Gastrocnemius medialis (tissue), 4 donors: Measurements from ENCODE around the gene C8A.

Experiments used
- CTCF ChIP-seq, 5 experiments: fragments of 450-650 bp in 3 of 5; fragments of 200-600 bp in 2 of 5; sonication (generic) in 2 of 5; IDR thresholded peaks in 4 of 5; conservative IDR thresholded peaks in 1 of 5; 1 replicate in 4 of 5; 2 replicates in 1 of 5; pipeline ENCODE4 v1.5.1; 2016 to 2019; ENCODE audit warnings: antibody characterized with exemption in 5 of 5, mild to moderate bottlenecking in 3 of 5, moderate library complexity in 3 of 5
- POLR2A ChIP-seq, 2 donors: fragments of 450-650 bp; IDR thresholded peaks; one replicate each; pipeline ENCODE4 v1.6.1; 2017; ENCODE audit warnings: antibody characterized with exemption in 2 of 2, mild to moderate bottlenecking in 2 of 2, moderate library complexity in 2 of 2

DNA sequence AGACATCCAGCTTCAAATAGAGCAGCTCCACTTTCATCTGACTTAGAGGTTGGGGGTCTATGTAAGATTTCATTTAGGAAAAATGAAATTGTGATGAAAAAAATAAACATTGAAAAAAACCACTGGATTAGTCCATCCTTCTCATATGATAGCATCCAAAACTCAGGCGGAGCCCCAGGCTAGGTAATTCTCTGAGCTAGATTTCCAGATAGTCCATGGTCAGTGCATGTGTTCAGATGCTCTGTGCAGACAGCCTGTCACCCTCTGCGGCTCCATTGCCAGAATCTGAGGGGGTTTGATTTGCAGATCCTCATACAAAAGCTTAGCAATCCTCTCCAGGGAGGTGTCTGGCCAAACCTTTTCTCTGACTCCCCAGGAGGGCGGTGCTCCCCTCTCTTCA, 62.0 kb downstream of the C8A start:
- TF ChIP-seq CTCF (IDR thresholded peaks at IDR 0.05 in 4 of 5, conservative IDR thresholded peaks at IDR 0.05 in 1 of 5) (no peak), POLR2A (IDR thresholded peaks at IDR 0.05) (no peak)
